ENCODE data around the gene KIF13A. TPM values are rescaled to one million over a fixed set of nuclear protein-coding genes. Genes with fewer than 3 reads are reported as not detected.

Gene KIF13A
- total RNA-seq, 4 donors from 2014 or later, result 39.6 to 51.6 (median 43.2) TPM

DNA sequence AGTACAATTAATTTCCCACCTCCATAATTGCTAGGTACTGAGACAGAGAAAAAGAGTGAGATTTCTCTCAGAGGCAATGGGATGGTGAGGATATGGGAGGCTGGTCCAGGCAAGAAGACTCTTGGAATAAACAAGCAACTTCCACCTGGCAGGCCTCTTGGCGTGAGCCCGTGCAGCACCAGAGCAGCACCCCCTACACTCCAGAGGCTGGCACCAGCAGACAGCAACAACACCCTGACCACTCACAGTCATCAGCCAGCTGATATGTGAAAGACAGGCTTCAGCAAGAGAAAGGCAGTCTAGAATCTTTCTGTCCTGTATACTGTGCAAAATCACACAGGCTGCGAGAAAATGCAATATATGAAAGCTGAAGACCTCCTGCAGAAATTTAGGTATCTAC is 59.7 kb downstream of the KIF13A start:
- Histone ChIP-seq H3K4me1 (peaks cover 0 to 15% (median 0%) of the 10 kb centered on the region in 4 donors), H3K27ac (peak overlapping the region in 1 of 4 donors; percentile 35), H3K9me3 (no peaks in the 10 kb centered on the region), H3K36me3 (no peaks in the 10 kb centered on the region), H3K4me3 (no peak overlapping the region), H3K27me3 (no peaks in the 10 kb centered on the region)
- no peak for DNase-seq
- no peak for TF ChIP-seq POLR2A (IDR thresholded peaks at IDR 0.05)
- TF ChIP-seq, protein P1, sequence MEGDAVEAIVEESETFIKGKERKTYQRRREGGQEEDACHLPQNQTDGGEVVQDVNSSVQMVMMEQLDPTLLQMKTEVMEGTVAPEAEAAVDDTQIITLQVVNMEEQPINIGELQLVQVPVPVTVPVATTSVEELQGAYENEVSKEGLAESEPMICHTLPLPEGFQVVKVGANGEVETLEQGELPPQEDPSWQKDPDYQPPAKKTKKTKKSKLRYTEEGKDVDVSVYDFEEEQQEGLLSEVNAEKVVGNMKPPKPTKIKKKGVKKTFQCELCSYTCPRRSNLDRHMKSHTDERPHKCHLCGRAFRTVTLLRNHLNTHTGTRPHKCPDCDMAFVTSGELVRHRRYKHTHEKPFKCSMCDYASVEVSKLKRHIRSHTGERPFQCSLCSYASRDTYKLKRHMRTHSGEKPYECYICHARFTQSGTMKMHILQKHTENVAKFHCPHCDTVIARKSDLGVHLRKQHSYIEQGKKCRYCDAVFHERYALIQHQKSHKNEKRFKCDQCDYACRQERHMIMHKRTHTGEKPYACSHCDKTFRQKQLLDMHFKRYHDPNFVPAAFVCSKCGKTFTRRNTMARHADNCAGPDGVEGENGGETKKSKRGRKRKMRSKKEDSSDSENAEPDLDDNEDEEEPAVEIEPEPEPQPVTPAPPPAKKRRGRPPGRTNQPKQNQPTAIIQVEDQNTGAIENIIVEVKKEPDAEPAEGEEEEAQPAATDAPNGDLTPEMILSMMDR (IDR thresholded peaks at IDR 0.05), result no peak

DNA sequence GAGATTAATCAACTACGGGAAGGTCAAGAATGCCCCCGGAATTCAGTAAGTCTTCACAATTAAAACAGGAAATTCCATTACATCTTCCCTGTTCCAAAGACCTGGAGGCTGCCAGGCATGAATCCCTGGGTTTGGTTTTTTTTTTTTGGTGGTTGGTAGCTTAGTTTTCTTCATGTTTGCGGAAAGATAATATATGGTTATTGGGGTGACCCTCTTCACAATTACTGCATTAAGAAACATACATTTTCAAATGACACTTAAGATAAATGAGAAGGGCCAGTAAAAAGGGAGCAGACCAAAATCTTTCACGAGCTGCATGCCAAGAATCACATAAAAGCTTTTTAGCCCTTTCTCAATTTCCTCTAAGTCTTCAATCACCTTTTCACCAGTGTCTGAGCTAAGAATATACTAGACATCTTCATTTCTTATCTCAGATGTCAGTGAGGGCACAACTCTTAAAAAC is 64.0 kb downstream of the KIF13A start:
- H3K4me3 ChIP-seq, result no peak overlapping the region
- no peaks in the 10 kb centered on the region for H3K9me3 ChIP-seq
- no peaks in the 10 kb centered on the region for H3K36me3 ChIP-seq
- H3K27me3 ChIP-seq, result no peaks in the 10 kb centered on the region
- TF ChIP-seq POLR2A (IDR thresholded peaks at IDR 0.05), result no peak
- TF ChIP-seq, protein P1 (IDR thresholded peaks at IDR 0.05), result no peak
- no peak for DNase-seq
- no peaks in the 10 kb centered on the region for H3K4me1 ChIP-seq
- no peak overlapping the region for H3K27ac ChIP-seq

DNA sequence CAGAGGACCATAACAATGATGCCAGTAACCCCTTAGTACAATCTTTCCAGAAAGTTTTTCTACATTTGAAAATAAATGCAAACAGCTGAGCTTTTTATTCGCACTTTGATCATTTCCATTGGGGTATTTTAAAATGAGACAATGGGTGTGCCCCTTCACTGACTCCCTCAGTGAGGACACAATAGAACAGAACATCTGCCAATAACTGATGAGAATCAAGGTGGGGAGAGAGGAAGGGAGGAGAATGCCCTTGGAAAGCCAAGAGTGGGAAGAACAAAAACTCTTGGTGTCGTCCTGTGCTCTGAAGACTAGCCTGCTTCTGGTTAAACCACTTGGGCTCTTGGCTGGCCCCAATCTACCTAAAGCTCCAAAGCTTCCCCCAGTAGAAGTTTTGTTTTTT is 66.0 kb downstream of the KIF13A start:
- DNase-seq, result no peak
- H3K27ac ChIP-seq, result no peak overlapping the region
- no peaks in the 10 kb centered on the region for H3K27me3 ChIP-seq
- H3K9me3 ChIP-seq, result no peaks in the 10 kb centered on the region
- no peaks in the 10 kb centered on the region for H3K4me1 ChIP-seq
- TF ChIP-seq, protein P1 (IDR thresholded peaks at IDR 0.05), result no peak
- TF ChIP-seq POLR2A (IDR thresholded peaks at IDR 0.05), result no peak
- H3K4me3 ChIP-seq, result no peak overlapping the region
- no peaks in the 10 kb centered on the region for H3K36me3 ChIP-seq

DNA sequence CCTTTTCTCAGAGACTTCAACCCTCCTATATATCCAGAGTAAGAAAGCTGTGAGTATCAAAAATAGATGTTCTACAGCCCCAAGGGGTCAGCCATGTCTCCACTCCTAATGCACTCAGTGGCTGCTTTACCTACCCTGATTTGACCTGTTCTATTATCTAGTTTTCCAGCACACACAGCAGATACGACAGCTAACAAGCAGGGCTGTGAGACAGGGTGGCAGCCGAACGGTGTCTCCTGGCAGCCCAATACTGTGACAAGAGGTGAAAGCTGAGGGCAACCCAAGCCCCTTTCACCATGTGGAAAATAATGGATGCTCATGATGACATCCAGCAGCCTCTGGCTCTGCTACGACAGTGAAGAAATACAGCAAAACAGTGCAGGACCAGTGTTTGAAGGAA is 67.9 kb downstream of the KIF13A start:
- H3K36me3 ChIP-seq, result no peaks in the 10 kb centered on the region
- no peaks in the 10 kb centered on the region for H3K4me1 ChIP-seq
- no peak overlapping the region for H3K4me3 ChIP-seq
- TF ChIP-seq, protein P1 (IDR thresholded peaks at IDR 0.05), result no peak
- no peak overlapping the region for H3K27ac ChIP-seq
- H3K27me3 ChIP-seq, result no peaks in the 10 kb centered on the region
- no peaks in the 10 kb centered on the region for H3K9me3 ChIP-seq
- DNase-seq, result no peak

DNA sequence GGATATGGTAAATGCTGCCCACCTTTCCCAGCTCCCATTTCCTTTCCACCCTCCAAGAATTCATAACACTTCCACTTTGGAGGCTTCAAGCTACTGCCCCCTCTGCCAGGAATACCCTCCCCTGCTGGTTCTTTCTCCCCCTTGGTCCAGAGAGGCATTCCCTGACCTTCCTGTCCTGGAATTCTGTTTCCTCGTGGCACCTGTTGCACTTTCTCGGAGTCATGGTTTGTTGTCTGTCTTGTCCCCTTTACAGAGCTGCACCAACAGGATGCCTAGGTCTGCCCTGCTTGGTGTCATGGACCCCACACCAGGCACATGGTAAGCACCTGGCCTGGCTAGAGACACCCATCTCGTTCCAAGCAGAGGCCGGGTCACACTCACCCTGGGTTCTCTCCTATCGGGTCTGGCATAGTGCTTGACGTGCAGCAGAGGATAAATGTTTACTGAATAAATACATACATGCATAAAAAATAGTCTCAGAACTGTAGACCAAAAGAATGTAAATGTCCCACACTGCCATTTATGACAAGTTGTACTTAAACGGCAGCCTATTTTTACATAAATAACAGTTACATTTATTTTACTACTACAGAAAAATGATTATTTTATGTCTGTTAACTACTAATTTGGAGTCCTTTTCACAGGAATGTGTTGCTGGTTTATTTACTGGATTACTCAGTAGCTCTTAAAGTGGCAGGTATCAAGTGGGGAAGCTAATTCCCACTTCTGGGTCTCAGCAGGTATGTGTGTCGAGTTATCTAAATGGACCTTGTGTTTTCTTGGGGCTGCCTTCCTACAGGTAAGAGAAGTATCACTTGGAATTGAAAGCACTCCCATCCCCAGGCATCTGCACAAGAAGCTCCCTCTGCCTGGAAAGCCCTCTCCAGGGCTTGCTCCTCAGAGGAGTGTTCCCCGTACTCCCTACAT is 69.3 kb downstream of the KIF13A start:
- Histone ChIP-seq H3K27me3 (no peaks in the 10 kb centered on the region), H3K9me3 (no peaks in the 10 kb centered on the region), H3K4me3 (no peak overlapping the region), H3K4me1 (no peaks in the 10 kb centered on the region), H3K36me3 (no peaks in the 10 kb centered on the region), H3K27ac (no peak overlapping the region)
- TF ChIP-seq POLR2A (IDR thresholded peaks at IDR 0.05), result no peak
- TF ChIP-seq, protein P1 (IDR thresholded peaks at IDR 0.05), result no peak
- no peak for DNase-seq

Measured in Peyer's patch (tissue), 4 donors.